SKM-1 (cell line): ENCODE data around the gene DPRX.

Source experiments
- DNase-seq: peaks from one replicate; lab custom pipeline; 2025; ENCODE audit not compliant: unreplicated experiment; lab: John Stamatoyannopoulos, UW

The DPRX gene, protein sequence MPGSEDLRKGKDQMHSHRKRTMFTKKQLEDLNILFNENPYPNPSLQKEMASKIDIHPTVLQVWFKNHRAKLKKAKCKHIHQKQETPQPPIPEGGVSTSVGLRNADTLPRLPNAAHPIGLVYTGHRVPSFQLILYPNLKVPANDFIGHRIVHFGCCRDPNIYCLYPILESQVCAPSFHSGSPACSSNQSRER

DNA sequence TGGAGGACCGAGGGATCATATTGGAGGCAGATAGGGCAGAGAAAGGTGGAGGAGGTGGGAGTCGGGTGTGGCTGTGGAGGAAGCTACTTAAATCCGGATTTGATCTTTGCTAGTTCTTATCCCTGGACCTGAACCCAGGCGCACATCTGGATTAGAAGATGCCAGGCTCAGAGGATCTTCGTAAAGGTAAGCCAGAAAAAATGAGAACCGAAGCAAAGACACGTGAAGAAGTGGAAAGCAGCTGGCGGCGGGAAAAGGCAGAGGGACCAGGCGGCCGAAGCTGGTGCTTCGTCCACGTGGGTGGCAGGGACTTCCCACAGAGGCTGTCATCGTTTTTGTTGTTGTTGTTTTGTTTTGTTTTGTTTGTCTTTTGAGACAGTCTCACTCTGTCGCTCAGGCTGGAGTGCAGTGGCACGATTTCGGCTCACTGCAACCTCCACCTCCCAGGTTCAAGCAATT, at the start of gene DPRX:
Gene DPRX, plus strand, starts transcription at position 51 of the 459 bp plus-strand sequence. Its CDS starts 108 bp downstream, at position 159.
- DNase-seq, result no peak

DNA sequence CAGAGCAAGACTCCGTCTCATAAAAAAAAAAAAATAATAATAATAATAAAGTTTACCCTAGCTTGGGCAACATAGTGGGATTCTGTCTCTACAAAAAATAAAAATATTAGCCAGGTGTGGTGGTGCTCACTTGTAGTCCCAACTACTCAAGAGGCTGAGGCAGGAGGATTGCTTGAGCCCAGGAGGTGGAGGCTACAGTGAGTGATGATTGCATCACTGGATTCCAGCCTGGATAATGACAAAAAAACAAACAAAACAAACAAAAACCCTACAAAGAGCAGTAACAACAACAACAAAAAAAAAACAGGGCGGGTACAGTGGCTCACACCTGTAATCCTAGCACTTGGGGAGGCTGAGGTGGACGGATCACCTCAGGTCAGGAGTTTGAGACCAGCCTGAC, 48.6 kb upstream of the DPRX start:
- no peak for DNase-seq

DNA sequence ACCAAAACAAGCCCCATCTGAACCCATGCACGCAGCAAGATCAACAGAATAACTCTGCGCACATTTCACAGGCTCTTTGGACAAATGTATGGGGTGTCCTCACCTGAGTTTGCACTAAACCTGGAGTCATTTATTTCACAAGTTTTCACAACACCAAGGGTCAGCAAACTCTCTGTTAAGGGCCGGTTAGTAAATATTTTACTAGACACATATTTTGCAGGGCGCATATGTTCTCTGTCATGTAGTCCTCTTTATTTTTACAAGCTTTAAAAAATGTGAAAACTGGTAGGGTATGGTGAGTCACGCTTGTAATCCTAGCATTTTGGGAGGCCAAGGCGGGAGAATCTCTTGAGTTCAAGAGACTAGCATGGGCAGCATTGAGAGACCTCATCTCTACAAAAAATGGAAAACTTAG, 45.5 kb upstream of the DPRX start:
- DNase-seq, result no peak

DNA sequence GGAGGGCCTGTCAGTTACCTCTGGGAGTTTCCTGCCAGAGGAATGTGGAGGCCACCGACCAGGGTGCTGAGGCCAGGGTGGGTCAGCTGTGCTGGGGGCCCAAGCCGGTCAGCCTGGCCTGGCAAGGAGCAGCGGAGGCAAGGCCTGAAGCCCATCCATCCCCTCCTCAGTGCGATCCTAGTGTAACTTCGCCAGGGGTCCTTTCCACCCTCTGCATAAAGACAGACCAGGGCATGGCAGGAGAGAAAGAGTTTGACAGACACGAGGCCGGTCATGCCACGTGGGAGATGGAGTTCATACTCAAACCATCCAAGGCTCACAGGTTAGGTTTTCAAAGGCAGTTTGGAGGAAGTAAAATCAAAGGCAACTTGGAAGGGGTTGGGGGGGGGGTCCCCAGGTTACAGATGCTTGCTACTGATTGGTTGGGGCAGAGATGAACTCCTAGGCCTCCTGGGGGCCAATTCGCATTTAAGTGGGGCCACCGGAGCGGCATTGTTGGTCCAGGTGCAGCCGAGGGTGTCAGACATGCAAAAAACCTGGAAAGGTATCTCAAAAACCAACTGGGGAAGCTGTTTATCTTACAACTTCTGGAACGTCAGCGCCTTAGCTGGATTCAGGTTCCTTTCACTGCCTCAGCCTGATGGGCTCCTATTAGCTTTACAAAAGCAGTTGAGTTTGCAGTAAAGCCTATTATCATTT, 36.8 kb upstream of the DPRX start:
- no peak for DNase-seq

DNA sequence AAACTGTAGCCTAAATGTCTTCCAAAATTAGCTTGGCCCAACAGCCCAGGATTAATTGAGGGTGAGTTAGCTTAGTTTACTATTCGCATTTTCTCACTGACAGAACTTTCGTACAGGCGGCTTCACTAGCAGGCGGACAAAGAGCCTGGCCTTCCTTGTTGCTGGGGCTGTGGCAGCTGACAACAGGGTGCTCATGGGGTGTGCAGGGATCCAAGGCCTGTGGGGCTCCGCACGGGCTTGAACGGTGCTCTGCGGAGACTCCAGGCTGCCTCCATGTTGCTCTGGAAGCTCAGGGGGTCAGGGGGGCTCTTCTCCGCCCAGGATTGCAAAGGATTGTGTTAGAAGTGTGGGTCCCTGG, 36.3 kb upstream of the DPRX start:
- no peak for DNase-seq

DNA sequence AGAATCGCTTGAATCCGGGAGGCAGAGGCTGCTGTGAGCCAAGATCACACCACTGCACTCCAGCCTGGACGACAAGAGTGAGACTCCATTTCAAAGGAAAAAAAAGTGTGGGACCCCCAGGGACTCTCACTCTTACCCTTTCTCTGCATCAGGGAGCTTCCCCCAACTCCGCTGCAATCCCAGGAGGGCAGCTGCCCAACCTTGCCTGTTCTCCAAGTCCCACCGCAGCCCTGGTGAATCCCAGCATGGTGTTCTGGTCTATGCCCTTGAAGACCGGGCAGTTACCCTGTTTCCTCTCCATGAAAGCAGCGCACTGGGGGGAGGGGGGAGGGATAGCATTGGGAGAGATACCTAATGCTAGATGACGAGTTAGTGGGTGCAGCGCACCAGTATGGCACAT, 35.7 kb upstream of the DPRX start:
- no peak for DNase-seq

DNA sequence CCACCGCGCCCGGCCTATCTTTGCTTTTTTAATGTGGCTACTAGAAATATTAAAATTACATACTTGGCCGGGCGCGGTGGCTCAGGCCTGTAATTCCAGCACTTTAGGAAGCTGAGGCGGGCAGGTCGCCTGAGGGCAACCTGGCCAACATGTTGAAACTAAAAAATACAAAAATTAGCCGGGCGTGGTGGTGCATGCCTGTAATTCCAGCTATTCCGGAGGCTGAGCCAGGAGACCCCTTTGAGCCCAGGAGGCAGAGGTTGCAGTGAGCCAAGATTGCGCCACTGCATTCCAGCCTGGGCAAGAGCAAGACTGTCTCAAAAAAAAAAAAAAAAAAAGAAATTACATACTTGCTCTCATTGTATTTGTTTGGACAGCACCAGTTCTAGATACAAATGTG, 34.8 kb upstream of the DPRX start:
- no peak for DNase-seq

DNA sequence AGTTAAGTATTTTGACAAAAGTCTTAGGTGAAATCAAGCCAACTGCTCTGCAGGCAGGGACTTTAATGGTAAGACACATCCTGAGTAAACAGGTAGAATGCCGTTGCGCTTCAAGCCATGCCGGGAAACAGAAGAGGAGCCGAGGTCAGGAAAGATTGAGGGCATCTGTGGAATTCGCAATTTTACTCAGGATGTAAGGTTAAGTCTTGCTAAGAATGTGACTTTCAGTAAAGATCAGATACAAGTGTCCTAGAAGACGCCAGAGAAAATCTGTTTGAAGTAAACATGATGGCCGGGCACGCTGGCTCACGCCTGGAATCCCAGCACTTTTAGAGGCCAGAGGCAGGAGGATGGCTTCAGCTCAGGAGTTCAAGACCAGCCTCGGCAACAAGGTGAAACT, 33.4 kb upstream of the DPRX start:
- no peak for DNase-seq

DNA sequence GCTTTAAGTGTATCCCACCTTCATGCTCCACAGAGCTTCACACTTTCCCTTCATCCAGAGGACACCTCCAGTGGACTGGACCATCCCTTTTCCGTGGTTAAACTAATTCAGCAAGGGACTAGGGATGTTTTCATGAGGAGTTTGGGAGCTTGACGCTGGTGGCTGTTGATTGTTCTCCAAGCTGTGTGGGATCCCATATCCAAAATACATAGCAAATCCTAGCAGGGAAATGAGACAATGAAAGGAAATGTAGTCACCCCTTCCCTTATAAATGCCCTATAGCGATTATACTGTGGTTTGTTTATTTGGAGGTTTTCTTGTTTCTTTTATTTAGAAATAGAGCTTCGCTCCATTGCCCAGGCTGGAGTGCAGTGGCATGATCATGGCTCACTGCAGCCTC, 31.6 kb upstream of the DPRX start:
- DNase-seq, result no peak

DNA sequence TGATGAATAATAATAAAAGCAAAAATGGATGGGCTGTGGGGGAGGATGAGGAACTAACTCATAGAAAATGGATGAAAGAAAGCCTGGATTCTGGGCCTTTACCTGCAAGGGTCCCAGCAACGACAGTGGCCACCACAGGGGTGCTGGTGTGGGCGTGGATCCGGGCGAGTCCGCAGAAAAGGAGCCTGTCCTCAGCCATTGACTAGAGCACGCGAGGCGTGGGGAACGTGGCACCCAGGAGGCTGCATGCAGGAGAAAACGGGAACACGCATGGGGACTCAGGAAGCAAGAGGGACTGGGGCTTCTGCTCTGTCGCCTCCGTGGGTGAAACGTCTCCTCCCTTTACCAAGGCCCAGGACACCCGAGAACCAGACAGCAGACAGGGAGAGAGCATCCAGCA, 25.8 kb upstream of the DPRX start:
- no peak for DNase-seq

DNA sequence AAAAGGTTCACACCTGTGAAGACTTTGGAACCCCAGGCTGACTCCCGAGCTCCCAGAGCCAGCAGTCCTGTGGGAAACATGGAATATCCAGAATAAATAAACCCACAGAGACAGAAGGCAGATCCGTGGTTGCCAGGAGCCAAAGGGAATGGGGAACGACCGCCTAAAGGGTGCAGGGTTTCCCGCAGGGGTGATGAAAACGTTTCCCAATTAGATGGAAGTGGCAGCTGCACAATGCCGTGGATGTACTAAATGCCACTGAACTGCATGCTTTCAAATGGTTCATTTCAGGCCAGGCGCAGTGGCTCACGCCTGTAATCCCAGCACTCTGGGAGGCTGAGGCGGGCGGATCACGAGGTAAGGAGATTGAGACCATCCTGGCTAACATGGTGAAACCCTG, 23.4 kb upstream of the DPRX start:
- DNase-seq, result no peak

DNA sequence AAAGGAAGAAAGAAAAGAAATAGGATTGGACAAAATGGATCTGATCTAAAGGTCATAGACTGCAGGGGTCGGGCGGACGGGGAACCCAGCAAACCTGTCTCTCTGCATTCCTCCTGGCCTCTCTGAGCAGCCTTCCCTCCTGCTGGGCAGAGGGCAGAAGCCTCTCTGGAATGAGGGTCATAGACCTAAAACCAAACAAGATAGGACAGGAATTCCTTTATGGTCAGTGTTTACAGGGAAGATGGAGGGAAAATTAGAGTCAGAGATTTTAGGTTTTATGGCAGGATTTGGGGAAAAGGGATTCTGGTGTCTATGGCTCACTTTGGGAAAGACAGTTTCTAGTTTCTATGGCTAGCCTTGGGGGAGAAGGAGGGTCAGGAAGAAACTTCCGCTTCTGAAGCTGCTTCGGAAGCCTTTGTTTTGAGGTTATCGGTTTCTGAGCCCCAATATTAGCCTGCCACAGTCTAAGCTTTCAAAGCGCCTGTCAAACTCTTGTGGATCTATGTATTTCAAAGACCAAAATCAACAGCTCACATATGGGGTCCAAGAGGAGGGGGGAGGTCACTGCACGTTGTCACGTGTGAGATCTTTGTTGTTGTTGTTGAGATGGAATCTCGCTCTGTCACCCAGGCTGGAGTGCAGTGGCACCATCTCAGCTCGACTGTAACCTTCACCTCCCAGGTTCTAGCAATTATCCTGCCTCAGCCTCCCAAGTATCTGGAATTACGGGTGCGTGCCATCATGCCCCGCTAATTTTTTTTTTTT, 18.9 kb upstream of the DPRX start:
- no peak for DNase-seq

DNA sequence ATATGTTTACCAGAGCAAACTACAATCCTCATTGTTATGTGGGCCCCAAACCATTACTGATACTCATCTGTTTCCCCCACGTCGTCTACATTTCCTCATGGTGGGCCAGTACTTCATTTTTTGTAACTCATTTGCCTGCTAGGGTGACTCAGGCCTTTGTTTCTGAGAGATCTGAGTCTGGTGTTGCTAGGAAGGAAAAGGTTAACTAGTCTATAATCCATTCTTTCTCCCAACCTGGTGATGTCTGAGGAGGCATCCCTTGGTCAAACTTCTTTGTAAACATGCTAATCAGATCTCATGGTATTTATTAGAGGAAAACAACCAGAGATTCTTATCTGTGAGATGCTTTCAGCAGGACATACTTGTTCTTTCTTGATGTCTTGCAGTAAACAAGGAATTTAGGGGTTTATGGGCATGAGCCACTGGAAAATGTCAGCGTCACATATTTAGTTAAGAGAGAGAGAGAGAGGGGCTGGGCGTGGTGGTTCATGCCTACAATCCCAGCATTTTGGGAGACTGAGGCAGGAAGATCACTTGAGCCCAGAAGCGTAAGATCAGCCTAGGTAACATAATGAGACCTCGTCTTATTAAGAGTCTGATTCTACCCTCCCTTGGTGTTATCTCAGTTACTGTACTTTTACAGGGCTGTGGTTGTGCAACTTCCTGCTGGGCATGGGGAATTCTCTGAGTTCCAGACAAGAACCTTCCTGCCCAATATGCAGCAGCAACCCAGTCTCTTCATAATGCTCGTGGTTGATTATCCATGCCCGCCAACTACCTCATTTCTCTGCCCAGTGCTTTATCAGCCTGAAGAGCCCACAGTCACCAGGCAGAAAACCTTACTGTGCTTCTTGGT, 9.7 kb upstream of the DPRX start:
- no peak for DNase-seq

DNA sequence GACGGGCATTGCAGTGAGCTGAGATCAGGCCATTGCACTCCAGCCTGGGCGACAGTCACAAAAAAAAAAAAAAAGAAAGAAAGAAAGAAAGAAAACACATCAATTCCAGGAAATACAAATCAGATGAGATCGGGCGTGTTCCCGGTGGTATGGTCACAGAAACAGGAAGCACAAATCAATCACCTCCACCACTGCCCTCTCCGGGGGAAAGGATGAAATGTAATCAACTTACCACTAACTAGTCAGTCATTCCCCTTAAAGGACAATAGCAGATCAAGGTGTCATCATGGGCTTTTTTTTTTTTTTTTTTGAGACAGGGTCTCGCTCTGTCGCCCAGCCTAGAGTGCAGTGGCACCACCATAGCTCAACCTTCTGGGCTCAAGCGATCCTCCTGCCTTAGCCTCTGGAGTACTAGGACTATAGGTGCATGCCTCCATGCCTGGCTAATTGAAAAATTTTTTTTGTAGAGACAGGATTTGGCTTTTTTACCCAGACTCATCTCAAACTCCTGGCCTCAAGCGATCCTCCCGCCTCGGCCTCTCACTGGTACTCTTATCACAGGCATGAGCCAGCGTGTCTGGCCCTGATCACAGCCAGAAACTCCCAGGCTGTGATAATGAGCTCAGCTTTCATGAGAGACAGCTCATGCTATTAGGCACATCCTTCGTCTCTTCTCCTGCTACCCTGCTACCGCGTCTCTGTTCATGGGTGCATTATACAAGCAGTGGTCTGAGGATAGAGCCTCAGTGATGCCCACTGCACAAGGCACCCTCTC, 6.8 kb upstream of the DPRX start:
- DNase-seq, result no peak

DNA sequence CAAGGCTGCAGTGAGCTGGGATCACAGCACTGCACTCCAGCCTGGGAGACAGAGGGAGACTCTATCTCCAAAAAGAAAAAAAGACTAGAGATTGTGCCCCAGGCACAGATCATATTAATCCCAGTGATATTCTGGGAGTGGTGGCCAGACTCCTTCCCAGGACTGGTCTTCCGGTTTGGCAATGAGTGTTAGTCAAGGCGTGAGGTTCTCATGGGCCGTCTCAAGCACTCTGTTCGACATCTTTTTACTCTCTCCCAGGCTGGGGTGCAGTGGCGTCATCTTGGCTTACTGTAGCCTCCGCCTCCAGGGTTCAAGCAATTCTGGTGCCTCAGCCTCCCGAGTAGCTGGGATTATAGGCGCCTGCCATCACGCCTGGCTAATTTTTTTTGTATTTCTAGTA, 5.3 kb upstream of the DPRX start:
- DNase-seq, result no peak

DNA sequence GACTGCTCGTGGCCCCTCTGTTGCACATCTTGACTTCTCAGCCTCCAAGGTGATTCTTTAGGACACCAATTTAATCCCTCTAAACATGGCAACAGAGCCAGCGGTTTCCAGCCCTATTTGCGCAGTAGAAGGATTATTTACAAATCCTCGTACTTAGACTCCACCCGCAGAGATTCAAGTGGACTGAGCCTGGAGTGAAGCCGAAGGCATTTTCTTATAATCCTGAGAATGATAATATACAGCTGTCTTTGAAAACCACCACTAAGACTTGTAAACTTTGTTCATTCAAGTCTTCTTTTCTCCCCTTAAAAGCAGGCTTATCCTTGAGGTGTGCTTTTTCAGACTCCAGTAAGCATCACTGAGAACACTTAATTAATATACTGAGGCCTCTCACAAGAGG, 4.8 kb upstream of the DPRX start:
- DNase-seq, result no peak

DNA sequence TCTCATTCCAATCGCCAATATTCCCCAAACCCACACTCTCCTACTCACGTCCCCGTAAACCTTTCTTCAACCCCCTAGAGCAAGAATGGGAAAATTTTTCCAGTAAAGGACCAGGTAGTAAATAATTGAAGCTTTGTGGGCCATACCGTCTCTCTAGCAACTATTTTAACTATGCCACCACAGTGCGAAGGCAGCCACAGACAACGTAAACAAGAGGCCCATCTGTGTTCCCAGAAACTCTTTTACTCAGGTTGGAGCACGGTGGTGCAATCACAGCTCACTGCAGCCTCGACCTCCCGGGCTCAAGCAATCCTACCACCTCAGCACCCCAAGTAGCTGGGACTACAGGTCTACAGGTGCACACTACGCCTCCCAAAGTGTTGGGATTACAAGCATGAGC, 3.0 kb downstream of the DPRX start:
- no peak for DNase-seq

DNA sequence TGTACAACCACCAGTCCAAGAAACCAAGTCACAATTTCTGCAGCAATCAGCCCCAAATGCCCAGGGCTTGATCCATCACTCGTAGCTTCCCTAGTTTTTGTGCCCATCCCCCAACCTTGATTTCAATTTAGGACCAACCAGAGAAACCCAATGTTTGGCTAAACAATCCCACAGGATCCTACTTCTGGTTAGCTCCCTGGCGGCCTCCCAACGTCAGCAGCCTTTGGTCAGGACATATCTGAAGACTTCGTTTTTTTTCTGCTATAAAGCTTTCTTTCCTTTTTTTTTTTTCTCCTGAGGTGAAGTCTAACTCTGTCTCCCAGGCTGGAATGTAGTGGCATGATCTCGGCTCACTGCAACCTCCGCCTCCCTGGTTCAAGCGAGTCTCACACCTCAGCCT, 7.7 kb downstream of the DPRX start:
- DNase-seq, result no peak

DNA sequence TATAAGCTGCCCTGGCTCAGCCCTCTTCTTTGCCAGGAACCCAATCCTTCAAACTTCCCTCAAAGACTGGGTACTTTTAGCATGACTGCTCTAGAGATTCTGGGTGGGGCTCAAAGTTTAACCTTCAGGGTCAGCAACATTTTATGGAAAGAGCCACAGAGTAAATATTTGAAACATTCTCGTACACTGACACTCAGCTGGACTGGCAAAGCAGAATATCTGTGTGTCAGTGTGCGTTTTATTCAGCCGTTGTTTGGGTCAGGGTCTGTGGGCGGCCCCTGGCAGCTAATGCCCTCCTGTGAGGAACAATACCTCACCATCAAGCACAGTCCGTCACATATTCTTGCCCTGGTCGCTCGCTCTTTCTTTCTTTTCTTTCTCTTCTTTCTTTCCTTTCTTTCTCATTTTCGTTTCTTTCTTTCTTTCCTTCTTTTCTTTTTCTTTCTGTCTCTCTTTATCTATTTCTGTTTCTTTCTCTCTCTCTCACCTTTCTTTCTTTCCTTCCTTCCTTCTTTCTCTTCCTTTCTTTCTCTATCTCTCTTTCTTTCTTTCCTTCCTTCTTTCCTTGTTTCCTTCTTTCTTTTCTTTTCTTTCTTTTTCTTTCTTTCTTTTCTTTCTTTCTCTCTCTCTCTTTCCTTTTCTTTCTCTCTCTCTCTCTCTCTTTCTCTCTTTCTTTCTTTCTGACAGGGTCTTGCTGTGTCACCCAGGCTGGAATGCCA, 10.7 kb downstream of the DPRX start:
- no peak for DNase-seq
